Measurements from ENCODE around the gene ARG2.

ARG2 gene

GRCh38 chr14:67641902-67642749 lies 22.4 kb downstream of the ARG2 start:
- no peak for DNase-seq

GRCh38 chr14:67643713-67644112 lies 24.0 kb downstream of the ARG2 start:
- DNase-seq, result no peak

- no peak for DNase-seq
These were observed 24.7 kb downstream of the ARG2 start for GRCh38 chr14:67644428-67644827.

- no peak for DNase-seq
These were observed 25.7 kb downstream of the ARG2 start for GRCh38 chr14:67645414-67645813.

- no peak for DNase-seq
These were observed 26.4 kb downstream of the ARG2 start for GRCh38 chr14:67646131-67646530.

GRCh38 chr14:67650151-67650550 lies 30.4 kb downstream of the ARG2 start:
- DNase-seq, result no peak

GRCh38 chr14:67650694-67651093 lies 31.0 kb downstream of the ARG2 start:
- no peak for DNase-seq

- DNase-seq, result no peak
These were observed 32.5 kb downstream of the ARG2 start for GRCh38 chr14:67652189-67652588.

GRCh38 chr14:67653651-67654280 lies 34.0 kb downstream of the ARG2 start:
- no peak for DNase-seq

- DNase-seq, result no peak
These were observed 43.9 kb downstream of the ARG2 start for GRCh38 chr14:67663633-67664032.

- no peak for DNase-seq
These were observed 46.1 kb downstream of the ARG2 start for GRCh38 chr14:67665868-67666267.

GRCh38 chr14:67666750-67667449 lies 47.2 kb downstream of the ARG2 start:
- DNase-seq, result peak; percentile 46

- DNase-seq, result no peak
These were observed 48.8 kb downstream of the ARG2 start for GRCh38 chr14:67668559-67668958.

- no peak for DNase-seq
These were observed 53.7 kb downstream of the ARG2 start for GRCh38 chr14:67673451-67673850.

GRCh38 chr14:67674139-67674479 lies 54.4 kb downstream of the ARG2 start:
- DNase-seq, result peak; percentile 39

GRCh38 chr14:67674480-67675218 lies 54.9 kb downstream of the ARG2 start, which contains the start of gene VTI1B:
TSS of gene VTI1B (minus strand) at chr14:67674632. CDS start at chr14:67674489, 143 bp downstream.
- DNase-seq, result peak; percentile 88

GRCh38 chr14:67675219-67675582 lies 55.5 kb downstream of the ARG2 start:
- no peak for DNase-seq

GRCh38 chr14:67679006-67679405 lies 59.3 kb downstream of the ARG2 start:
- no peak for DNase-seq

- DNase-seq, result no peak
These were observed 60.4 kb downstream of the ARG2 start for GRCh38 chr14:67680121-67680602.

- no peak for DNase-seq
These were observed 61.2 kb downstream of the ARG2 start for GRCh38 chr14:67680941-67681340.

GRCh38 chr14:67683842-67684241 lies 64.1 kb downstream of the ARG2 start:
- DNase-seq, result no peak

- DNase-seq, result no peak
These were observed 70.3 kb downstream of the ARG2 start for GRCh38 chr14:67690011-67690410.

GRCh38 chr14:67694791-67695393 lies 75.2 kb downstream of the ARG2 start:
- DNase-seq, result peak; percentile 31
